ENCODE results near the gene OVAAL.
A peak's percentile ranks its signal among the peaks of the same experiment; 100 is the strongest.

The OVAAL gene

DNA sequence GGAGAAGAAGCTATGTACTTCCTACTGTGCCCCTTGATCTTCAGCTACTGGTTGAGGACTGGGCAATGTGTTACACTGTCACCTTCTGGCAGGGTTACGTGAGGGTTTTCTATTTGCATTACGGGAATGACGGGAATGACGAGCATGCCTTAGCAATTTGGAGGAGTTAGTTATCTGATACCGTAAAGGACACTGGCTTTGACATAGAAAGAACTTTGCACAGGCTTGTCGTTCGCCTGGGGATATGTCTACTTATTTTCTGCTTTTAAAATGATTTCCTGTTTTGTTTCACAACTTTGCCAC is 36.6 kb upstream of the OVAAL start:
- no peak for DNase-seq (ENCODE audit: low read depth)
- no peak overlapping the region for H3K4me3 ChIP-seq (ENCODE audit: low read depth, low read length)
- TF ChIP-seq, protein P1, sequence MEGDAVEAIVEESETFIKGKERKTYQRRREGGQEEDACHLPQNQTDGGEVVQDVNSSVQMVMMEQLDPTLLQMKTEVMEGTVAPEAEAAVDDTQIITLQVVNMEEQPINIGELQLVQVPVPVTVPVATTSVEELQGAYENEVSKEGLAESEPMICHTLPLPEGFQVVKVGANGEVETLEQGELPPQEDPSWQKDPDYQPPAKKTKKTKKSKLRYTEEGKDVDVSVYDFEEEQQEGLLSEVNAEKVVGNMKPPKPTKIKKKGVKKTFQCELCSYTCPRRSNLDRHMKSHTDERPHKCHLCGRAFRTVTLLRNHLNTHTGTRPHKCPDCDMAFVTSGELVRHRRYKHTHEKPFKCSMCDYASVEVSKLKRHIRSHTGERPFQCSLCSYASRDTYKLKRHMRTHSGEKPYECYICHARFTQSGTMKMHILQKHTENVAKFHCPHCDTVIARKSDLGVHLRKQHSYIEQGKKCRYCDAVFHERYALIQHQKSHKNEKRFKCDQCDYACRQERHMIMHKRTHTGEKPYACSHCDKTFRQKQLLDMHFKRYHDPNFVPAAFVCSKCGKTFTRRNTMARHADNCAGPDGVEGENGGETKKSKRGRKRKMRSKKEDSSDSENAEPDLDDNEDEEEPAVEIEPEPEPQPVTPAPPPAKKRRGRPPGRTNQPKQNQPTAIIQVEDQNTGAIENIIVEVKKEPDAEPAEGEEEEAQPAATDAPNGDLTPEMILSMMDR (conservative IDR thresholded peaks at IDR 0.05; ENCODE audit: low read depth, low read length), result no peak

DNA sequence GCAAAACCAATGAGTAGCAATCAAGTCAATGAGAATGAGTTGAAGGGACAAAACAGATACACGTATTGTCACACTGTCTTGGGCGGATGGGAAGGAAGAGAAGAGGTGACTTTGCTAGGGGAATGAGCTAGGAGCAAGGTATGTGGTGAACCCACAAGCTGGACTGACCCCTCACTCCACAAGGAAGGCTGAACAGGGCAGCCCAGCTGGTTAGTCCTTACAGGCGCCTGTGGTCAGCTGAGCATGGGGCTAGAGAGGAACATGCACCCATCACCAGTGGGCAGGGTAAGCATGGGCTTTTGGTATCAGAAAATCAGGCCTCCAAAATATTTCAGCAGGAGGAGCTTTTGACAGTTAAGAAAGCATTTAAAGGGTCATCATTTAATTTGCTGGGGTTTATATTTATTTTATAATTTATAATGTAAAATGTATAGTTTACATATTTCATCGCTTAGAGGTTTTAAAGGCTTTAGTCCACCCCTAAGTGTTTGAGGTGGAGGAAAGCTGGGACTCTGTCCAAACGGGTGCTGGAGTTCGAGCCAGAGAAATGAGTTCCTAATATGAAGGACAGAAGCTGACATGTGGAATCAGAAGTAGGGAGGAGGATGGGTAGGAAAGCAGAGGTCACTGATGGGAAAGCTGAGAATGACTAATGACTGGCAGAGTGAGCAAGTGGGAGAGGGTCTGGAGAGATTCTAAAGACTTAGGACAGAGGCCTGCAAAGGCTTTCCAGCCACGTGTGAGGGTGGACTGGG is 34.4 kb upstream of the OVAAL start:
- TF ChIP-seq, protein P1 (conservative IDR thresholded peaks at IDR 0.05; ENCODE audit: low read depth, low read length), result no peak
- H3K4me3 ChIP-seq (ENCODE audit: low read depth, low read length), result no peak overlapping the region
- DNase-seq (ENCODE audit: low read depth), result no peak

DNA sequence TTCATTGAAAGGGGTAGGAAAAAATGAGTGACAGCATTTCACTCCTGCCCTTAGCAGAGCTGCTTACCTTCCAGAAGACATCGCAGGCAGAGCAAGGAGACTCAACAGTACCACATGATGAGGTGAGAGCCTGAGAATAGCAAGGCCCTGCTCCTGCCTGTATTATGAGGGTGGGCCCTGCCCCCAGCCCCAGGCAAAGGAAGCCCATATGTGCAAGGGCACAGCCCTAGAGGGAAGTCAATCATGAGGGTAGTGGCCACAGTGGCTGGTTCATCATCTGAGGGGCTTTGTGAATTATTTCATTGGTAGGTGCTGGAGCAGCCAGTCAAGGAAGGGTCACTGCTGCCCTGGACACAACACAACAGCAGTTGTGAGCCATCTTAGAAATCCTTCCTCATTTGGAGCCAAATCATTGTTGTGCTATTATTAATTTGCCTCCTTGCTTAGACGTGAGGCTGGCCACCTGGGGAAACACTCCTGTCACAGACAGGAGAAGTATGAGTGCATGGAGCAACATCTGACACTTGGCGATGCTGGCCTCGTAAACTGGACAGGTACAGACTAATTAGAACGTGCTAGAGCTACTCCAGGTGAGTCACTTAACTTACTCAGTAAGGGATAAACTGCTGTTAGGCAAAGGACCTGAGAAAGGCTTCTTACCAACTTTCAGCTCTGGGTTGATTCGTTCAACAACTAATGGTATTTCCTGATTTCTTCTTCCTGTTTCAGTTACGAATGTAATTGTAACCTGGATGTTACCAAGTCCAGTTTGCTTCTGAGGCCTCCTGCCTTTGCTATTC is 33.6 kb upstream of the OVAAL start:
- TF ChIP-seq, protein P1 (conservative IDR thresholded peaks at IDR 0.05; ENCODE audit: low read depth, low read length), result no peak
- no peak for DNase-seq (ENCODE audit: low read depth)
- no peak overlapping the region for H3K4me3 ChIP-seq (ENCODE audit: low read depth, low read length)

DNA sequence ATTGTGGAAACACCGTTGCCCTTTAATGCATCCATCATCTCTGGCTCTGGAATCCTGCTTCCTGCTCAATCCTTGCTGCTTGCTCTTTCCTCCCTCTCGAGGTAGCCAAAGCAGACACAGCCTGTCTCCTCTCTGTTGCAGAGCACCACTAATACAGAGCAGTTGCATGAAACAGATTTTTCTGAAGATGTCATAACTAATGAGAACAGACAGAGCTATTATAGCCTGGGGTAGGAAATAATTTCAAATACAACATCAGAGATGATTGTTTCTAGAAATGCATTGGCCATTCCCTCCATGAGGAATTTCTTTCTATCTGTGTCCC is 33.1 kb upstream of the OVAAL start:
- DNase-seq (ENCODE audit: low read depth), result no peak
- TF ChIP-seq, protein P1 (conservative IDR thresholded peaks at IDR 0.05; ENCODE audit: low read depth, low read length), result peak; percentile 2
- no peak overlapping the region for H3K4me3 ChIP-seq (ENCODE audit: low read depth, low read length)

DNA sequence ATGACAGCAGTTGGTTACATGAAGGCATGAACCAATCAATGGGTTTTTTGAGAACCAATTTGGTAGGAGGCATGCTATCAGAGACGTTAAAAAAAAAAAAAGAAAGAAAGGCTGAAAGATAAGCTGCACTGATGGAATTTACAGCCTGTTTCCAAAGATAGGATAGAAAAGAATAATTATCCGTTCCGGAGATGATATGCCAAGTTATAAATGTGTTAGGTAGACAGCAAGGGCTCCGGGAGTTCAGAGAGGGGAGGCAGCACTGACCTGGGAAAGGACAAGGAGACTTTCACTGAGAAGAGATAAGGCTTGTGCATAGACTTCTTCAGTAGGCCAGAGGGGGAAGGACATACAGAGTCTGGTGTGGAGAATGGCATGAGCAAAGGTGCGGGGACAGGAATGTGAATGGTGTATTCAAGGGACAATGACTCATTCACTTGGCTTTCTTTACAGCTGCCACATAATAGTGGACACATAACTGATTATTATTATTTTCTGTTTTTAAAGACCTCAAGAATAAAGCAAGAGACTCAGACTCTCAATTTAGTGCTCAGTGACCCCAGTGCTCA is 31.6 kb upstream of the OVAAL start:
- H3K4me3 ChIP-seq (ENCODE audit: low read depth, low read length), result no peak overlapping the region
- DNase-seq (ENCODE audit: low read depth), result peak; percentile 43
- TF ChIP-seq, protein P1 (conservative IDR thresholded peaks at IDR 0.05; ENCODE audit: low read depth, low read length), result no peak

DNA sequence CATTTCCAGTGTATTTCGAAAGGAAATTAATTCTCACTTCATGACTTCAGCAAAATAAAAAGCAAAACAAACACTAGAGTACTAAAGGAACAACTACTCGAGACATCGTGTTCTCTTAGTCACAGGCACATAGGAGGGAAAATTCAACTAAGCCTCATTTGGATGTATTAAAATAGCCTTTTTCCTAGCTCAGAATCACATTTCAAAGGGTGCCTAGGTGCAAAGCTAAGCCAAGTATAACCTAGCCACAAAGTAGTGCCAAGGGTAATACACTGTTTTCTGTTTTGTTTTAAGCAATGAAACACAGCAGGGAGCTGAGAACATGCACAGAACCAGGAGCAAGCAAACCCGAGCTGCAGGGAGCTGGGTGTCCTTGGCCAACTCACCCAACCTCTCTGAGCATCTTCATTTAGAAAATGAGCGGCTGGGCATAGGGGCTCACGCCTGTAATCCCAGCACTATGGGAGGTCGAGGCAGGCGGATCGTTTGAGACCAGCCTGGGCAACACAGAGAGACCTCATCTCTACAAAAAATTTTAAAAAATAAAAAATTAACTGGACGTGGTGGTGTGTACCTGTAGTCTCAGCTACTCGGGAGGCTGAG is 29.8 kb upstream of the OVAAL start:
- TF ChIP-seq, protein P1 (conservative IDR thresholded peaks at IDR 0.05; ENCODE audit: low read depth, low read length), result no peak
- DNase-seq (ENCODE audit: low read depth), result peak; percentile 71
- no peak overlapping the region for H3K4me3 ChIP-seq (ENCODE audit: low read depth, low read length)

Measured in choroid plexus epithelial cell (primary cell).